HG03354 (cell line): ENCODE data around the gene RNASEL.

Experiments used
- ATAC-seq: cut with Tn5 transposase; IDR thresholded peaks from one replicate; pipeline ENCODE4 v1.9.1; 2021; ENCODE audit warnings: mild to moderate bottlenecking; ENCODE audit not compliant: unreplicated experiment, poor library complexity, severe bottlenecking

Gene RNASEL

DNA sequence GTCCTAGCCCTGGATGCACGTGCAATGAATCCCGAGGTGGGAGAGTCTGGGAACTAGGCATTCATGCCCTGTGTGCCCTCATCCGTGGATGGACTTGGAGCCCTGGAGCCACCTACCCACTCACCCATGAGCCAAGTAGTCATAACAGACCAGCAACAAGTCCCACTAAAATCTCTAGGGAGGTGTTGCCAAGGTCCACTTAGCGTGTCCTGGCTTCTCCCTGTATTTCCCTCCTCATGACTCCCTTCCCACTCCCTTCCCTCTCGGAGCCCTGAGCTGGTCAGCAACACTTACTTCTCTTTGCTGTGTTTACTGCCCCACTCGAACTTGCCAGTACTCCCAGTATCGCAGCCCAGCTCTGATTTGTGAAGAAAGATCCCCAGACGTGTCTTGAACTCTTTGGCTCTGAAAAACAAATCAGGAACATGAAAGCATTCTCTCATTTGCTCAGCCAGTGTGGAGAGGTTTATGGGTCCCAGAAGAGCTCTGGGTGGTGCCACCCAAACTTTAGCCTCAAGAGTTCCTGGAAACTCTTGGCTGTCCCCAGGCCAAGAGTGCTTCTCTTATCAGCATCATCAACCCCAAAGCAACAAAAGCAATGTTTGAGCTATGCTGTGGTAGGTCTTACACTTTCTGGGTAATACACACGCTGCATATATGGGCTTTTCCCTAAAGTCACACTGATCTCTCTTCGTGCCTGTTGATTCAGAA, 14.0 kb upstream of the RNASEL start:
- ATAC-seq = no peak

DNA sequence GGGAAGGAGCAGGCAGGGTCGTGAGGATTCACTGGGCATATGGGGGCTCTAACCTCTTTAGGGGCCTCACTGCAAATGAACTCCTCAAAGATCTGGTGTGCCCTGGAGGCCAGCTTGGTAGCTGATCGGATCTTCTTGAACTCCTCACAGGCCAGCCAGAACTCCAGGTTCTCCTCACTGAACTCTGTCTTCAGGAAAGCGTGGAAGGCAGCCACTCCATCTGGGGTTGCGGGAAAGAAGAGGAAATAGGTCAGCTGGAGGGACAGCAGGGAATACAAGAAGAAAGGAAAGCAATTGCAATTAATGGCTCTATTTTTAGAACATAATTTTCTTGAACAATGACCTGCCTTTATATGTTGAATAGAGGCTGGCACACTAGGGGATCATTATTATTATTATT, 12.9 kb upstream of the RNASEL start:
- no peak for ATAC-seq

DNA sequence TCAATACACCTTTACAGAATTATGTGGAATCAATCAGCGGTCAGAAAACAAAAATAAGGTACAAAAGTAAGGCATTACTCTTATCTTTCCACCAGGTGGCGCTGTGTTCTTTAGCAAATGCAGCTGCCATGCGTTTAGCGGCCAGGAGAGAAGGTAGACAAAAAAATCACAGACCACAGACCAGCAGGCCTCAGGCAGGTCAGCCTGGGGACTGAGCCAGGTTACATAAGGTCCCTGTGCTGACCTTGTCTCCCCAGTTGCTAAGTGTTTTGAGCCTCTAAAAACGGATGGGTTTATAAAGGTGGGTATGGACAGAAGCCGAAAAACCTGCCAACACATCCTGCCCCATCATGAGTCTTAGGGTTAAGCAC, 12.3 kb upstream of the RNASEL start:
- no peak for ATAC-seq

DNA sequence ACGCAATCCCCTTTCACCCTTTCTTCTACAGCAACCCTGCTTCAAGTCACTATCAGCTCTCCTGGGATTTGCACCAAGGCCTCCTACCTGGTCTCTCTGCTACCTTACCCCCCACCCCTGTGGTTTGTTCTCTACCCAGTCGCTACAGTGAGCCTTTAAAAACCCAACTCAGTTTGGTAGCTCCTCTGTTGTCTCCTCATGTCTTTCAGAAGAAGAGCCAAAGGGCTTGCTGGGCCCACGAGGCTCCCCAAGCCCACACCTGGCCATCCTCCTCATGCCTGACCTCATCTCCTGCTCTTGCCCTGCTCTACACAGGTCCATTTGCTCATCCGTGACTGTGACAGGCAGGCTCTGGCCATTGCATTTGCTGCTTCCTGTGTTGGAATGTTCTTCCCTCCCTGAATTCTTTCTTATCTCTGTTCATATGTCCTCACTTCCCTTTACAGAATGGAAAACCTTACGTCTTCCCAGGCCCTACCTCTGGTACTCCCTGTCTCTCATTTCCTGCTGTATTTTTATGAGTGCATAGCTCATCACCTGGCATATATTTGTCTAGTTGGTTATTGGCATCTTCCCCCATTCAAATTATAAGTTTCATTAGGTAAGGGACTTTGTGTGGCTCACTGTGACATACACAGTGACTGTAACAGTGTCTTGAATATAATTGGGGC, 11.8 kb upstream of the RNASEL start:
- no peak for ATAC-seq

DNA sequence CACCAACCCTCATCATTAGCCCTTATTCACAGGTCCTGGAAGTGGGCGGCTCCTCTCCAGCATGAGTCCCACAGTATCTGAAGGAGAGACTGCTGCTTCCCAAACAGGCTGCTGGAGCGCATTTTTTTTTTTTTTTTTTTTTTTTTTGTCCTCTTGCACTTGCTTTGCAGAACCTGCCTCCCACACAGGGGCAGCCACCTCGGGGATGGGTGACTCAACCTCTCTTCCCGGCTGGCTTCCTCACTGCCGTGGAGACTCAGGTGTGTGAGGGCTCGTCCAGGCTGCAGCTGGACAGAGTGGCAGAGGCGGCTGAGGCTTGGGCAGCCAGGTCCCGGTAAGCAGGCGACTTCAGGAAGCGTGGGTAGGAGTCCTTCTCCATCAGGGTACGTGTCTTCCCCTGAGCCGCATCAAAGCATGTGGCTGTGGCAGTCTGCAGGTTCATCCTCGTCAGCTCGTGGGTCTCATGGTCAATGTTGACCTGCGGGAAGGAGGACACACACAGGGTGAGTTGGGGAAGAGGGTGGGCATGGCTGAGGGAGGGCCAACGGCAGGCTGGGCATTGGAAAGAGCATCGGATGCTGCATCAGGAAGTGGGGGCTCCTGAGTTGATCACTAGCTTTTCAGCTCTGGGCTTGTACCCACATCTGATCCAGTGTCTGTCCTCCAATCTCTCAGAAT, 11.1 kb upstream of the RNASEL start:
- ATAC-seq = no peak

DNA sequence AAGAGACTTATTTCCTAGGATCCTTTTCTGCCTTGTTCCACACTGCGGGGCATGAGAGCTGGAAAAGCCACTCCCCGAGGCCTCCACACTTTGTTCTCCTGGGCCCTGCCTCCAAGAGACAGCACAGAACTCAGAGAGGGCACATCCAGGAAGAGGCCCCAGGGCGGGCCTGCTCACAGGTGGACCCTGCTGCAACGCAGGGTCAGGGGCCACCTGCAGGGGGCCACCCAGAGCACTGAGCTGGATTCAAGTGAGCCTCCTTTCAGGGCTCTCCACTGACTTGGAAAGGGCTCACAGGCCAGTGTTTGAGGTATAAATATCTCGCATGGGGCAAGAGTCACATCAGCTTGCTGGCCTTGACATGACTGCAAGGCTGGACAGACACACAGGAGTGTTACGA, 10.3 kb upstream of the RNASEL start:
- ATAC-seq = no peak

DNA sequence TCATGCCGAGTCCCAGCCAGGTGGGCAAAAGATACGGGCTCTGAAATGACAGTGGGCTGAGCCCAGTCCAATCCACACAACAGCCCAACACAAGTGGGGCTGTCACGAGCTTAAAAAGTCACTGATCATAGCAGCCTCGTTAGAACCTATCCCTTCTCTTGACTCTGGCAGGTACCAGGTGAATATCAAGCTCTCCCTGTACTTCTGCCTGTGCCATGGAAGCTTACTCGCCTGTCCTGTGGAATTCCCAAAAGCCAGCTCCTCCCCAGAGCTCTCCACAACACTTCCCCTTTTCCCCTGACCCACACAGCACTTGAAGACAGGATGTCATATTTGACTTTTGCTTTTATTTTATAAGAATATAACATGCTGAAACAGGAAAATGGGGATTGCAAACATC, 9.2 kb upstream of the RNASEL start:
- no peak for ATAC-seq

DNA sequence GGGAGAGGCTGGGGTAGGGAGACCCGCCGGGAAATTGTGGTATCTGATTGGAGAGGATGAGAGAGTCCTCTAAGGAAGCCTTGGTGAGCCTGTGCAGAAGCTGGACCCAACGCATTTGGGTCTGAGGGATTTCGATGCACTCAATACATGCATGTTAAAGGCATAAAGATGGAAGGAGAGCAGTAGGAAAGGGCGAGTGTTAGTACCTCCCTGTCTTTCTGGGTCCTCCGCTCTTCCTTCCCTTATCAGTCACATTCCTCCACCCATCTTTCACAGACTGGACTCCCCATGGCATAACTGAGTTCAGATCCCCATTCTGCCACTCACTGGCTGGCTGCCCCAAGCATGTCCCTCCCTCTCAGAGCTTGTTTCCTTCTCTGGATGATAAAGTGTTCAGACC, 7.9 kb upstream of the RNASEL start:
- ATAC-seq = no peak

DNA sequence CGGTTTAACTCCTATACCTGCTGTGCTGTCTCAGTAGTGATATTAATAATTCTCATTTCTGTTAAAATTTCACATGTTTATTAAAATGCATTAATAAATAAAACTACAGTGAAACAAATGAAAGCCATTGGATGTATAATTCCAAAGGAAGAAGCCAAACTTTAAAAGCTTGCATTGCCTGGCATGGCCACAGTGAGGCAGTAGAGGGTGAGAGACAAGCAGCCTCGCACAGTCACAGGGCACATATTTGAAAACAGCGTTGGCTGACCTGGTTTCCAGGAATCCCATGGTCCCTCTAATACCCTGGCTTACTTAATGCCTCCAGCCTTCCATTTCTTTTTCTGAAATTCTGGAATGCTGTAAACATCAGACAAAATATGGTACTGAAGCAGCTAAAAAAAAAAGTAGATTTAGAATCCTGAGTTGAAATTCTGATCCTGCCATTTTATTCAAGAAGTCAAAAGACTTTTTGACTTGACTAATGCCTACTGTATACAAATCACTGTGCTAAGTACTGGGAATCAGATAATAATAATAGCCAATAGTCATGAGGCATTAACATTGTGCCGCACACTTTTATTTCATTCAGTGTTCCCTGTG, 6.7 kb upstream of the RNASEL start:
- ATAC-seq = no peak

DNA sequence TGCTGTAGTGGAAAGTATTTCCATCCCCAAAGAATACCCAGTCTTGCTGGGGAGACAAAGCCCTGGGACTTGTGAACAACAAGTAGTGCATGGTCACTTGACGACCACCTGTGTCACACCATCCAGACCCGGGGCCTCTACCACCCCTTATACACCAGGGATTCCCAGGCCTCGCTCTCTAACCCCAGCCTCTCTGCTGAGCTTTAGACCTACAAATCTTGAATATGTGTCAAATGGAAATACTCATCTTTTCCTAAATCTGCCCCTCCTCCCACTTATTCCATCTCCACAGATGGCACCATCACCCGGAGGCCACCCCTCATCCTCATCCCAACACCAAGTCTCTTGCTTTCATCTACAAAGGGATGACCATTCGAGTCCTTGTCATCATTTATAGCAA, 875 bp upstream of the RNASEL start:
- ATAC-seq = no peak

DNA sequence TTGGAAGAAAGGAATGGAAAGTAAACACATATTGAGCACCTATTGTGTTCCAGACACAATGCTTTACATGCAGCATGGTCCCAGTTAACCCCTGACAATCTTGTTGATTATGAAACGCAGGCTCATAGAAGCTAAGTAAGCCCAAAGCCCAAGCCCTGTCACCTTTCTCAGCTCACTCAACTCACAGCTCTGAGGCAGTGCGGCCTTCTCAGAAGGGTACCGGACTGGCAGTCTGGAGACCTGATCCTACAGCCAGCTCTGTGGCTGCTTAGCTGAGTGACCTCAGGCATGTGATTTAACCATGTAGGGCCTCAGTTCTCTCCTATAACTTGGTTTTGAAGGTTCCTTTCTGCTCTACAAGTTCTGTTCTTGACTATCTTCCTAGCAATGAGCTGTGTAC, 464 bp upstream of the RNASEL start:
- ATAC-seq = no peak

DNA sequence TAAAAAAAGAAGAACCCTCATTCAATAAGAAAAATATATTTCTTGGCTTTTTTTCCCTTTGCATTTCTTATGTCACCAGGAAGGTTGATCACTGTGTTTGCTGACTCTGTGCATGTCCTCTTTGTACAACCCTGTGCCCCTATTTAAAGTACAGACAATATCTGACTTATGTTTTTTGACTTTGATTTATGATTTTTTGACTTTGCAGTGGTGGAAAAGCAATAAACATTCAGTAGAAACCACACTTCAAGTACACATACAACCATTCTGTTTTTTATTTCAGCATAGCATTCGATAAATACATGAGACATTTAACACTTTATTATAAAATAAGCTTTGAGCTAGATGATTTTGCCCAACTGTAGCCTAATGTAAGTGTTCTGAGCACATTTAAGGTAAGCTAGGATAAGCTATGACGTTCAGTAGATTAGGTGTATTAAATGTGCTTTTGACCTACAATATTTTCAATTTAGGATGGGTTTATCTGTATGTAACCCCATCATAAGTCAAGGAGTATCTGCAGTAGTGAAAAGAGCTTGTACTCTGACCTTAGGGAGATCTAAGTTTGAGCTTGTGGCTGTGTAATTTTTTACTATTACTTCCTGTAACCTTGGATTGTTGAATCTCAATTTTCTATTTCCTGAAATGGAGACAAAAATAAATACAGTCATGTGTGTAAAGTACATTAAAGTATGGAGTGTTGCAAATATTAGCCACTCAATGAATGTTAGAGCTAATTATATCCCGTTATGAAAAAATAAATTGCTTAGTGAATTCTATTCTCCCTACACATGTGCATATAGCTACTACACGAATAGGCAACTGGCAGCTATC, 1.2 kb downstream of the RNASEL start:
- ATAC-seq = peak; percentile 15

DNA sequence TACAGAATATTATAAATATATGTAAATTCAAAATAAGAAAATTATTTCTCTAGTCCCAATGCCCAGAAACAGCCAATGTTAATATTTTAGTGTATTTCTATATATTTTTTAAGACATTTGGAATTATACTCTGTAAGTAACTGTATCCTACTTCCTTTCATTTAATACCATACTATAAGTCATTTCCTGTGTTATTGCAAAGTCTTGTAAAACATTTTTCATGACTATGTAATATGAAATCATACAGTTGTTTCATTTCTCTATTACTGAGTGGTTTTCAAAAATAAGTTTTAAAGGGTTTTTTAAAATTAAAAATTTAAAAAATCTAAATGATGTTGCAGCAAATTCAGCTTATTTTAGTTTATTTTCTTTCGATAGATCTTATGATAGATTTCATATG, 2.0 kb downstream of the RNASEL start:
- ATAC-seq = no peak

DNA sequence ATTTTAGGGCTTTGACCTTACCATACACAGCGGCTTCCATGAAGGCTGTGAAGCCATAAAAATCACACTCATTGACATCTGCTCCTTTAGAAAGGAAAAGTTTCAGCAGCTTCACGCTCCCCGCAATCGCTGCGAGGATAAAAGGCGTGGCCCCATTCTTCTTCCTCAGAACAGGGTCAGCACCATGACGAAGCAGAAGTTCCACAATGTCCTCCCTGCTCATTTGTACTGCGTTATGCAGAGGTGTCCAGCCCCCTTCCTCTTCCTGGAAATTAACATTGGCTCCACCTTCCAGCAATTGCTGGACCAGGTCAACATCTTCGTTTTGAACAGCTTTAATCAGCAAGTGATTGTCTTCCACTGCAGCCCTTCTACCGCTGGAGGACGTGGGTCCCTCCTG, 2.7 kb downstream of the RNASEL start:
- ATAC-seq = no peak

DNA sequence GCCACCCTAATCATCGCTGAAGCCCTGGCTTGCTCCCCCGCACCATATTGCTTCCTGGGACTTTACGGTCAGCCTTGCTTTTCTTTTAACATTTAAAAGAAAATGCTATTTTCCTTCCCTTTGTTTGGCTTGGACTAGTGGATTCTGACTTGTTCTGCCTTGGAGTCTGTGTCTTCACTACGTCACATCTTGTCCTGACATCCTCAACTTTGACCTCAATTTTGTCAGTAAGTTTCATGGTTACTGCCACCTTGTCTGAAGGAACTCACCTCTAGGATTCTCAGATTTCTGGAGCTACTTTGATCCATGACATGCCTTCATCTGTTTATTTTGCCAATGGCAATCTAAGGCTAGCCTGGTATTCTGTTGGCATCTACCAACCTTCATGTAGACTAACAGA, 4.3 kb downstream of the RNASEL start:
- ATAC-seq = no peak

DNA sequence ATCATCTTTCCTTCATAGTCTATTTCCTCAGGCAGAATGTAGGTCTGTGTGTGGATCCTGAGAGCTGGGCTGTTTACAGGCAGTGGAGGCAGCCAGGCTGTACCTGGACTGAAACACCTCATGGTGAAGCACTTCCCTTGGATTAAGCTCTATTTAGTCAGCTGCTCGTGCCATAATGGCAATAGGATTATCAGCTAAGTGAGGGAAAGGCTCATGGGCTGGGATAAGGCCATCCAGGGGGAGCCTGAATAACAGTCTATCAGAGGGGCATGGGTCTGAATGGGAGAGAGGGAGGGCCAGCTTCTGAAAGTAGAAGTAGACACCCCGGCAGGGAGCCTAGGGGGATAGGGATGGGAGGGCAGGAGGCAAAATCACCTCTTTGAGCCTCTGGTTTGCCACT, 8.3 kb downstream of the RNASEL start:
- ATAC-seq = no peak

DNA sequence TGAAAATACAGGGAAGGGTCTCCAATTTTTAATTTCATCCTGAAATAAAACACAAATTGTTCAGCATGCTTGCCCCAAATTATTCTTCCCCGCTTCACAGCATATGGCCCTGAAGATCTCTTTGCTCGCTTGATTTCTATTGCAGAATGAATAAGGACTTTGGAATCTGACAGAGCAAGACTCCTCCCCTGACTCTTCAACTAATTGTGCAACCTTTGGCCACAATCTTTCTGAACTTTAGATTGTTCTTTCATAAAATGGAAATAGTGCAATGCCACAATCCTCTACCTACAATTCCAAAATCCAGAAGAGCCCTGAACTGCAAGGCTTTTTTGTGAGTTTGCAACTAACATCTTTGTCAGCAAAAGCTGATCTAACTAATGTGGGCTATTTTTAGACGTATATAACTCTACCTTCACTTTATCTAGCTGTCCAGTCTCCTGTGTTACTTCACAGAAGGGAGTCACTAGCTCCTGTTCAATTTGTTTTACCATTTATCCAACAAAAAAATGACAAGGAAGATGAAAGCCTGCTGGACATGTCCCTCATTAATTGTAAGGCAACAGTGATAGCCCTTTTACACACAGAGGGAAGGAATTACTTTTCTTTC, 13.4 kb downstream of the RNASEL start:
- no peak for ATAC-seq

DNA sequence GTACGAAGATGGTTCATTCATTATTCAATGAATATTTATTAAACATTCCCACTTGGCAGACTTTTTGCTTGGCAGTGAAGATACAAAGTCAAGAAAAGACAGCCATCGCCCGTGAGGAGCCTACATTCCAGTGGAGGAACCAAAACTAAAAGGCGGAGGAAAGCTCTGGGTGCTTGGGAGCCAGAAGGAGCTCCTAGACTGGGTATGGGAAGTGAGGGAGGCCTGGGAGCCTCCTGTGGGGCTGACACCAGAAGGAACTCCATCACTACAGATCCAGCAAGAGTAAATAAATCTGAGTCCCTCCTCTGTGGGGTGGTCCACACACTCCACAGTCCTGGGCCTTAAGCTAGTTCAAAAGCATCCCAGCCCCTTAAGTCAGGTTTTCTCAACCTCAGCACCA, 14.9 kb downstream of the RNASEL start:
- ATAC-seq = no peak

DNA sequence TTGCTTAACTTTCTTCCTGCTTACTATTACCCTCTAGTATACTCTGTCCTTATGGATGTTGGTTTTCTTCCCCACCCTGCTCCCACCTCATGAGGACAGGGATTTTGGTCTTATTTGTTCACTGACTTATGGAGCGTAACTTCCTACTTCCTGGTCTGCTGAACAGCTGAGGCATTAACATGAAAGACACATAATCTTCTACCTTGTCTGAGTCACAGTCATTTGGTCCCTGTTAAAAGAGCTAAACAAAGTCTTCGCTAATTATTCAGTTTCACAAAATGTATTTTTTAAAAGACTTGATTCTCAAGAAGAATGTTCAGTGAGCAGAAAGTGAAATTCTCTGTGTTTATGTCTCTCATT, 18.5 kb downstream of the RNASEL start:
- ATAC-seq = no peak
